T-cell (primary cell): ENCODE data around the gene CAMTA2. TPM values are rescaled to one million over a fixed set of nuclear protein-coding genes. Genes with fewer than 3 reads are reported as not detected.

Source experiments
- ATAC-seq, 4 experiments: fragments of 200-7000 bp in 3 of 4; fragments of 150-1000 bp in 1 of 4; cut with Tn5 transposase; replicated peaks in 1 of 4; 1 replicate in 3 of 4; 2 replicates in 1 of 4; pipeline ENCODE4 v1.10.0; 2021; ENCODE audit warnings: moderate library complexity in 3 of 4, mild to moderate bottlenecking in 2 of 4, moderate number of reproducible peaks in 1 of 4
- CTCF ChIA-PET, 2 donors: fragments of 300-600 bp; sonication (Branson Sonifier 250); formaldehyde crosslinking; loops; one replicate each; lab custom pipeline; 2022; ENCODE audit warnings: antibody characterized with exemption in 2 of 2; lab: Charles Lee
- POLR2A ChIA-PET, 2 donors: fragments of 300-600 bp; sonication (Branson Sonifier 250); formaldehyde crosslinking; loops; one replicate each; lab custom pipeline; 2022; ENCODE audit warnings: antibody characterized with exemption in 2 of 2; lab: Charles Lee
- DNase-seq, 35 experiments: peaks; one replicate each; pipeline versions ENCODE4 v3.0.0 to v3.0.0-alpha.2; 2013 to 2023
- H3K27ac ChIP-seq: one replicate; pipeline ENCODE4 v1.5.1; 2013; ENCODE audit warnings: low read length
- H3K27me3 ChIP-seq, 2 experiments: replicated peaks in 1 of 2; 1 replicate in 1 of 2; 2 replicates in 1 of 2; pipeline versions ENCODE4 v1.6.1 to v1.7.0; 2013; ENCODE audit warnings: low read length in 1 of 2, mixed read lengths in 1 of 2; ENCODE audit not compliant: control insufficient read depth in 2 of 2, insufficient read depth in 2 of 2; ENCODE audit errors: extremely low read depth in 1 of 2
- H3K36me3 ChIP-seq, 2 donors: 1 replicate in 1 of 2; 2 replicates in 1 of 2; pipeline versions ENCODE4 v1.6.1 to v1.7.0; 2013; ENCODE audit warnings: low read length in 1 of 2; ENCODE audit not compliant: control insufficient read depth in 2 of 2, insufficient read depth in 1 of 2; ENCODE audit errors: extremely low read depth in 1 of 2
- H3K4me1 ChIP-seq, 2 experiments: 1 replicate in 1 of 2; 2 replicates in 1 of 2; pipeline versions ENCODE4 v1.6.1 to v1.7.0; 2013; ENCODE audit warnings: low read length in 2 of 2, mixed read lengths in 1 of 2; ENCODE audit not compliant: insufficient read depth in 2 of 2, control insufficient read depth in 1 of 2; ENCODE audit errors: extremely low read depth in 1 of 2
- H3K4me3 ChIP-seq, 2 donors: 1 replicate in 1 of 2; 2 replicates in 1 of 2; pipeline versions ENCODE4 v1.5.1 to v1.7.0; 2013; ENCODE audit warnings: mild to moderate bottlenecking in 2 of 2, low read length in 1 of 2, moderate library complexity in 1 of 2; ENCODE audit not compliant: control insufficient read depth in 1 of 2; ENCODE audit errors: extremely low read depth in 1 of 2
- H3K9me3 ChIP-seq: 2 replicates; pipeline ENCODE4 v1.7.0; 2013
- H3K27ac Mint-ChIP-seq, 2 donors: one replicate each; pipeline ENCODE4 v1.8.0; 2020 to 2021; ENCODE audit warnings: mild to moderate bottlenecking in 2 of 2, mixed read lengths in 2 of 2
- H3K27me3 Mint-ChIP-seq, 2 donors: one replicate each; pipeline ENCODE4 v1.8.0; 2021 to 2022; ENCODE audit warnings: mixed read lengths in 2 of 2
- H3K36me3 Mint-ChIP-seq: one replicate; pipeline ENCODE4 v1.8.0; 2021; ENCODE audit warnings: mixed read lengths
- H3K4me1 Mint-ChIP-seq, 3 donors: one replicate each; pipeline ENCODE4 v1.8.0; 2020 to 2022; ENCODE audit warnings: mixed read lengths in 3 of 3, mild to moderate bottlenecking in 1 of 3
- H3K4me3 Mint-ChIP-seq, 3 donors: one replicate each; pipeline ENCODE4 v1.8.0; 2020 to 2022; ENCODE audit warnings: mild to moderate bottlenecking in 3 of 3, mixed read lengths in 3 of 3, moderate library complexity in 3 of 3
- H3K9me3 Mint-ChIP-seq, 3 donors: one replicate each; pipeline ENCODE4 v1.8.0; 2020 to 2022; ENCODE audit warnings: mixed read lengths in 3 of 3
- WGBS: methylation state at CpG from one replicate; pipeline ENCODE4 v1.1.5; 2013; ENCODE audit warnings: missing lambda C conversion rate; ENCODE audit not compliant: insufficient coverage; 5-methylcytosine and 5-hydroxymethylcytosine counted together
- total RNA-seq, 35 experiments: library from RNA in 6 of 35; stranded (reverse) in 6 of 35; fragments of 120-200 nt in 1 of 35; gene quantifications; one replicate each; pipeline versions ENCODE4 v1.2.1 to v1.2.4 and lab custom pipeline; 2013 to 2026

CAMTA2 gene
- total RNA-seq, 5 donors from 2014 or later (not counting 1 experiment from before 2014, with no cell fraction given) = 59.8 to 82.8 (median 72.0) TPM

GRCh38 chr17:5023588-5024147 lies 36.2 kb upstream of the CAMTA2 start:
- H3K27ac Mint-ChIP-seq = no peak overlapping the region
- no peaks in the 10 kb centered on the region for H3K27me3 Mint-ChIP-seq
- ChIA-PET CTCF (no interaction called here), POLR2A (no interaction called here)
- Histone ChIP-seq H3K4me1 (no peaks in the 10 kb centered on the region), H3K9me3 (no peaks in the 10 kb centered on the region), H3K27me3 (no peaks in the 10 kb centered on the region), H3K4me3 (no peak overlapping the region), H3K36me3 (peaks cover 3 to 27% of the 10 kb centered on the region in 2 donors), H3K27ac (no peak overlapping the region)
- peaks cover 9 to 13% (median 10%) of the 10 kb centered on the region in 3 donors for H3K4me1 Mint-ChIP-seq
- no peak for DNase-seq
- H3K4me3 Mint-ChIP-seq = no peak overlapping the region
- WGBS = 94% methylated on average over 18 of the region's 29 CpGs
- peaks cover 18% of the 10 kb centered on the region for H3K36me3 Mint-ChIP-seq
- no peaks in the 10 kb centered on the region for H3K9me3 Mint-ChIP-seq
- ATAC-seq = no peak

GRCh38 chr17:5022171-5022711 lies 34.8 kb upstream of the CAMTA2 start:
- POLR2A ChIA-PET = no interaction called here
- no peaks in the 10 kb centered on the region for H3K27me3 ChIP-seq
- H3K27ac ChIP-seq = no peak overlapping the region
- peaks cover 3 to 29% of the 10 kb centered on the region in 2 donors for H3K36me3 ChIP-seq
- ATAC-seq = no peak
- H3K4me1 ChIP-seq = no peaks in the 10 kb centered on the region
- H3K4me3 ChIP-seq = no peak overlapping the region
- 93% methylated on average over 25 of the region's 30 CpGs for WGBS
- H3K36me3 Mint-ChIP-seq = peaks cover 18% of the 10 kb centered on the region
- no peaks in the 10 kb centered on the region for H3K9me3 ChIP-seq
- no peak overlapping the region for H3K27ac Mint-ChIP-seq
- no peak overlapping the region for H3K4me3 Mint-ChIP-seq
- H3K9me3 Mint-ChIP-seq = no peaks in the 10 kb centered on the region
- peaks cover 9 to 14% (median 10%) of the 10 kb centered on the region in 3 donors for H3K4me1 Mint-ChIP-seq
- H3K27me3 Mint-ChIP-seq = no peaks in the 10 kb centered on the region
- no peak for DNase-seq
- CTCF ChIA-PET = no interaction called here

GRCh38 chr17:5020502-5021023 lies 33.1 kb upstream of the CAMTA2 start:
- 95% methylated on average over 7 of the region's 20 CpGs for WGBS
- H3K9me3 ChIP-seq = no peaks in the 10 kb centered on the region
- no peaks in the 10 kb centered on the region for H3K27me3 Mint-ChIP-seq
- DNase-seq (no peak), ATAC-seq (no peak)
- ChIA-PET POLR2A (no interaction called here), CTCF (no interaction called here)
- no peak overlapping the region for H3K27ac ChIP-seq
- H3K4me3 ChIP-seq = no peak overlapping the region
- H3K4me1 ChIP-seq = peaks cover 0 to 6% of the 10 kb centered on the region in 2 experiments
- no peaks in the 10 kb centered on the region for H3K27me3 ChIP-seq
- no peak overlapping the region for H3K27ac Mint-ChIP-seq
- peaks cover 18% of the 10 kb centered on the region for H3K36me3 Mint-ChIP-seq
- peaks cover 3 to 32% of the 10 kb centered on the region in 2 donors for H3K36me3 ChIP-seq
- no peak overlapping the region for H3K4me3 Mint-ChIP-seq
- H3K4me1 Mint-ChIP-seq = peaks cover 10 to 16% (median 12%) of the 10 kb centered on the region in 3 donors
- H3K9me3 Mint-ChIP-seq = no peaks in the 10 kb centered on the region

GRCh38 chr17:5019475-5019956 lies 32.0 kb upstream of the CAMTA2 start:
- Histone ChIP-seq H3K9me3 (no peaks in the 10 kb centered on the region), H3K27ac (no peak overlapping the region), H3K27me3 (no peaks in the 10 kb centered on the region), H3K4me1 (peaks cover 0 to 6% of the 10 kb centered on the region in 2 experiments), H3K36me3 (peaks cover 7 to 35% of the 10 kb centered on the region in 2 donors), H3K4me3 (no peak overlapping the region)
- peak overlapping the region; percentile 70 to 79 for H3K27ac Mint-ChIP-seq
- H3K36me3 Mint-ChIP-seq = peaks cover 17% of the 10 kb centered on the region
- no peaks in the 10 kb centered on the region for H3K27me3 Mint-ChIP-seq
- H3K4me3 Mint-ChIP-seq = no peak overlapping the region
- ATAC-seq (peak; percentile 90 to 97 (median 92)), DNase-seq (peak in 15 of 35 experiments; percentile 5 to 52 (median 27))
- no peaks in the 10 kb centered on the region for H3K9me3 Mint-ChIP-seq
- ChIA-PET POLR2A (no interaction called here), CTCF (interaction anchor here in 1 of 2 donors (0.6 kb wide), 1 partner anchor 240 kb away, joined by 3 read pairs; no protein-coding TSS in a partner anchor)
- peaks cover 10 to 16% (median 12%) of the 10 kb centered on the region in 3 donors for H3K4me1 Mint-ChIP-seq
- no CpG with 5 or more reads among the region's 1 CpG for WGBS

GRCh38 chr17:5014357-5014756 lies 26.9 kb upstream of the CAMTA2 start:
- Histone ChIP-seq H3K9me3 (no peaks in the 10 kb centered on the region), H3K27me3 (no peaks in the 10 kb centered on the region), H3K4me1 (peaks cover 0 to 6% of the 10 kb centered on the region in 2 experiments), H3K36me3 (peaks cover 10 to 14% of the 10 kb centered on the region in 2 donors), H3K4me3 (no peak overlapping the region), H3K27ac (no peak overlapping the region)
- Mint-ChIP-seq H3K4me1 (peaks cover 5 to 10% (median 7%) of the 10 kb centered on the region in 3 donors), H3K27ac (no peak overlapping the region), H3K9me3 (no peaks in the 10 kb centered on the region), H3K36me3 (peaks cover 23% of the 10 kb centered on the region), H3K4me3 (no peak overlapping the region), H3K27me3 (no peaks in the 10 kb centered on the region)
- WGBS = 100% methylated on average over 3 of the region's 4 CpGs
- no peak for DNase-seq
- no peak for ATAC-seq
- ChIA-PET POLR2A (no interaction called here), CTCF (no interaction called here)

- Mint-ChIP-seq H3K4me3 (no peak overlapping the region), H3K36me3 (peaks cover 41% of the 10 kb centered on the region), H3K9me3 (no peaks in the 10 kb centered on the region), H3K27ac (no peak overlapping the region), H3K27me3 (no peaks in the 10 kb centered on the region), H3K4me1 (peaks cover 0 to 2% (median 2%) of the 10 kb centered on the region in 3 donors)
- ChIA-PET POLR2A (no interaction called here), CTCF (interaction anchor here in 1 of 2 donors (0.5 kb wide), 1 partner anchor 132 kb away, joined by 3 read pairs; no protein-coding TSS in a partner anchor)
- ATAC-seq (no peak), DNase-seq (no peak)
- Histone ChIP-seq H3K9me3 (no peaks in the 10 kb centered on the region), H3K27me3 (no peaks in the 10 kb centered on the region), H3K4me1 (peaks cover 0 to 5% of the 10 kb centered on the region in 2 experiments), H3K4me3 (no peak overlapping the region), H3K36me3 (peaks cover 13 to 26% of the 10 kb centered on the region in 2 donors), H3K27ac (no peak overlapping the region)
- 43% methylated on average over 6 of the region's 6 CpGs for WGBS
Observed at GRCh38 chr17:5011928-5012327, 24.5 kb upstream of the CAMTA2 start.
